ENCODE data around the gene ZCCHC24.

The ZCCHC24 gene

DNA sequence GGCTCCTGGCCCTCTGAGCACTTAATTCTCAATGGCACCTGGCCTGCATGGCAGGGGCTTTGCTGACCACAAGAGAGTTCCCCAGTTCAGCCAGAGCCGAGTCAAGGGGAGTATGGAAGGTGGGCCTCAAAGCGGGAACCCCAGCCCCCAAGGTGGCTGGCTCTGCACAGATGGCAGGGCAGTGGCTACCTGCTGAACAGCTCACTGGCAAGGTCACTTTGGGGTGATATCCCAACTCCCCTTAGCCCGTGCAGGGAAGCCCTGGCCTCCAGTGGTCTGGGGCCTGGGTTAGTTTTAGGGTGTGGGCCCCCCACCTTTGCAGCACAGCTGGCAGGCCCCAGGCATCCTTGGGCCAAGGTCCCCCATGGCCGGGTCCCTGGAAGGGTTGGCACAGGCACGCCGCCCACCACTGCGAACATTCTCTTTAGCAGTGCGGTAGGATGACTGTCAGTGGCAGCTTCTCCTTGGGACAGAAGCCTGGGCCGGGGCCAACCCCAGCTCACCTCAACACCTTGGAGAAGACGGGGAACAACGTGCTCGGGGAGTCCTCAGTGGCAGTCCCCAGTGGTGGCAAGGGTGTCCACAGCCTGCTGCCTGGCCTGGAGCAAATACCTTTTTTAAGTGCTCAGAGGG lies 61.3 kb downstream of the ZCCHC24 start:
- no peak for DNase-seq (ENCODE audit: low read depth)

- DNase-seq (ENCODE audit: low read depth), result no peak
Measured at GRCh38 chr10:79382491-79382941, 62.9 kb downstream of the ZCCHC24 start.

DNA sequence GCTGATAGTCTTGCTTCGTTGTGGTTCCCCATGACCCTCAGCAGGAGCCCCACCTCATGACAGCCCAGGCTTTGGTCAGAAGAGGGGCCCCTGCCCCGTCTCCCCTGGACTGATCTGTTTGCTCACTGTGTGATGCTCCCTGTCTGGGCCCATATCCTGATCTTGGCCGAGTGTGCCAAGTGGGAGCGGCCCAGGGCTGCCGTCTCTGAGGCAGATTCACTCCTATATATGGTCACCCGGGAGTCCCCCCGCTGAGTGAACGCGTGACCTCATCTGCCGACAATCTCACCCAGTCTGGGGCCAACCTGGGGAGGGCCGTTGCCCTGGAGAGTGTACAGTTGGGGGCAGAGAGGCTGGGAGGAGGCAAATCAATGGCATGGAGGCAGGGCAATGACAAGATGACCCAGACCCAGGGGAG lies 63.6 kb downstream of the ZCCHC24 start:
- DNase-seq (ENCODE audit: low read depth), result no peak

DNA sequence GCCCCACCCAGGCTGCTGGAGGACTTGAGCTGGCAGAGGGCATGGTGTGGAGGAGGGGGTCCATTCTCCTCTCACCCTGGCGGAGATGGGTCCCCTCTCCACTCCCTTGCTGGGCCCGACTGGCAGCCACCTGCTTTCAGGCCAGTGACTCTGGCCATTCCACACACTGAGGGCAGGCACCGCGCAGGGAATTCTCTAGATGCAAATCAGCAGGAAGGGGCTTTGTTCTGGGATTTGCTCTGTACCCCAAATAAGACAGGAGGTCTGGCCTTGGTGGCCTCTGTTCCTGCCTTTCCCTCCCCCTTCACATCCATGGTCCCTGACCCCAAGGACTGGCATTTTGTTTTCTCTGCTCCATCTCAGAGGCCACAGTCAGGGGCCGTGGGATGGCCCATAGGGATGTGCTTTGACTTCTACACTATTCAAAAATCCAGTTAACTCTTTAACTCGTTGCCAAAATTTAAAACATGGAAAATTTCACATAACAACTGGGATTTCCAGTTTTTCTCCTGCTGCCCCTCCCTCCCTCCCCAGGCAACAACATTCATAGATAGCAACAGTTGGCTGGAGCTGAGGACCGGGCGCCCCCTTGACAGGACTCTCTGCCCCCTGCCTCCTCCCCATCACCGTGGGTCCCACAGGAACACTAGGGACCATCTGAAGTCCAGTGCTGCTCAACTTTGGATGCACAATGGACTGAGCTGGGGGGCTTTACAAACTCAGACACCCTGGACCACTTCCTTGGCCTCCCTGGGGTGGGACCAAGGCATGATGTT lies 64.3 kb downstream of the ZCCHC24 start:
- no peak for DNase-seq (ENCODE audit: low read depth)

DNA sequence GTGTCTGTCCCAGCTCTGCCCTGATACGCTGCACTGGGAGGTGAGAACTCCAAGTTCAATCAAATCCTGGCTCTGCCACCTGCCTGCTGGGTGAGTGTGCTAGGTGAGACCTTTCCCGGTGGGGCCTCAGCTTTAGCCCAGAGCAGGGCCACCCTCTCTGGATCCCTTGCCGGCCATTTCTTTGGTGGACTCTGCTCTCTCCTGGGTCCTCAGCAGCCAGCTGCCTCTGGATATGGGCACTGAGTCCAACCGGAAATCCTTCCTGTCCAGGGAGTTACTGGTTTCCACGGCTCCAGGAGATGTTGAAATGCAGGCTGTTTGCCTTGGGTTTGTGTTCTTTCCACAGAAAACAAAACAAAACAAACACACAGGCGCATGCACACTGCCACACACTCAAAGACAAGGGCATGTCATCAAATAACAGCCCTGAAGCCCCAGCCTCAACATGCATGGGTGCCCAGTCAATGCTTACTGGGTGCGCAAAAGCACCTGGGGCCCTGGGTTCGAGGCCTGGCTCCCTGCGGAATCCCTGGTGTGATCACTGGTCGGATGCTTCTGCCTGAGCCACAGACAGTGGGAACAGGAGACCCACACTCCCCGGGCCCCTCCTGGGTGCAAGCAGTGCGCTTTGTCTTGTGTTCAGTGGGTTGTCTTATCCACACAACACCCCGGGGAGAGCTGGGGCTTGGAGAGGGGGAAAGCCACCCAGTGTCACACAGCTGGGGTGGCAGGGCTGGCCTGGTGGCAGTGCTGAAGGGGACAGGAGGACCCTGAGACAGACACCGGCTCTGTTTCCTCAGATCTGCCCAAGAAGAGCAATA lies 65.1 kb downstream of the ZCCHC24 start:
- DNase-seq (ENCODE audit: low read depth), result no peak

DNA sequence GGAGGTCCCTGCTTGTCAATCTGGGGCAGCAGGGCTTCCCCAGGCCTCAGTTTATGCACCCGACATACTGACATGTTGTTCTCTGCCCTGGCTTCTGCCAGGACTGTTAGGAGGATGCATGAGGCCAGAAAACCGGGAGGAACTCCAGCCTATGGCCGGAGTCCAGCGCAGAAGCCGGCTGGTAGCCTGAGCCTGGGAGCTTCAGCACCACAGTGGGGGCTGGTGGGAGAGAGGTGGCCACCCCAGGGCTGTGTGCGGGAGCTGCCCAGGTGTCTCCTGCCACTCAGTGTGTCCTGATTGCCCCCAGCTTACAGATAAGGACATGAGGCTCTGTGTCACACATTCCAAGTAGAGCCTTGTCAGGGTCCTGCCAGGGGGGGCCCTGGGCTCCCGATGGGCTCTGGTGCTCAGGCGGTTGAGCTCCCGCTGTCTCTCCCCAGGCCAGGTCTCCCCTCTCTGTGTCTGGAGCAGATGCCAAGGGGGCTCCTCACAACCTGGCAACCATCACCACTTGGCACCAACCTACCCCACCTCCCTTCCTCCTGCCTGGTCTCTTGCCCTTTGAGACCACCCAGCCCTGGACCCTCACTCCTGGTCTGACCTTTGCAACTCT lies 65.8 kb downstream of the ZCCHC24 start:
- DNase-seq (ENCODE audit: low read depth), result no peak

DNA sequence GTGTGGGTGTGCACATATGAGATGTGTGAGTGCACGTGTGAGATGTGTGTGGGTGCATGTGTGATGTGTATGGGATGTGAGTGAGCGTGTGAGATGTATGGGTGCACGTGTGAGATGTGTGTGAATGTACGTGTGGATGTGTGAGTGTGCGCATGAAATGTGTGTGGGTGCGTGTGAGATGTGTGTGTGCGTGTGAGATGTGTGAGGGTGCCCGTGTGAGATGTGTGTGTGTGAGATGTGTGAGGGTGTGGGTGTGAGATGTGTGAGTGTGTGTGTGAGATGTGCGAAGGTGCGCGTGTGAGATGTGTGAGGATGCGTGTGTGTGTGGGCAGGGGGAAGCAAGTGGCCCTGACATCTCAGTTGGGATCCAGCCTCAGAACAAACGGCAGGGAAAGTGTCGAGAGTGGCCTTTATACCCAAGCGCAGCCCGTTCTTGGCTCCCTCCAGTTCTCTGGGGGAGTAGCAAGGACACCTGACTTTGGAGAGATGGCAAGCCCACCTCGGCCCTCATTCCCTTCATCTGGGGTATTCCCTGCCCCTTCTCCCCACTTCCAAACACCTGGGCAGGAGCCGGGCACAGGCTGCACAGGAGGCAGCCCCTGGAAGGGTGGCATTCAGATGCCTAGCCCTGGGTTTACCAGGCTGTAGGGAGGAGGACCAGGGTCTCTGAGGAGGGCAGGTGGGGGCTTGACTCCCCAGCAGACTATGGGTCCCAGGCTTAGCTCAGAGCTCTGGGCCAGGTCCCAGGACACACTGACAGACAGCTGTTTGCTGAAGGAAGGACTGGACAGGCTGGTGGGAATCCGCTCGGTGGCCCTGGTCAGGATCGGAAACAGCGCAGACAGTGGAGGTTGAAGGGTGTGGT lies 66.5 kb downstream of the ZCCHC24 start:
- no peak for DNase-seq (ENCODE audit: low read depth)

DNA sequence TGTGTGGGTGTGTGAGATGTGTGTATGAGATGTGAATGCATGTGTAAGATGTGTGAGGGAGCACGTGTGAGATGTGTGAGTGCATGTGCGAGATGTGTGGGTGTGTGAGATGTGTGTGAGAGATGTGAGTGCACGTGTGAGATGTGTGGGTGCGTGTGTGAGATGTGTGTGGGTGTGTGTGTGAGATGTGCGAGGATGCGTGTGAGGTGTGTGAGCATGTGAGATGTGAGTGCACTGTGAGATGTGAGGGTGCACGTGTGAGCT lies 67.1 kb downstream of the ZCCHC24 start:
- DNase-seq (ENCODE audit: low read depth), result no peak

- DNase-seq (ENCODE audit: low read depth), result no peak
Measured at GRCh38 chr10:79377557-79378382, 67.7 kb downstream of the ZCCHC24 start.

GRCh38 chr10:79376751-79377556 lies 68.5 kb downstream of the ZCCHC24 start:
- no peak for DNase-seq (ENCODE audit: low read depth)

GRCh38 chr10:79376078-79376628 lies 69.3 kb downstream of the ZCCHC24 start:
- no peak for DNase-seq (ENCODE audit: low read depth)

DNA sequence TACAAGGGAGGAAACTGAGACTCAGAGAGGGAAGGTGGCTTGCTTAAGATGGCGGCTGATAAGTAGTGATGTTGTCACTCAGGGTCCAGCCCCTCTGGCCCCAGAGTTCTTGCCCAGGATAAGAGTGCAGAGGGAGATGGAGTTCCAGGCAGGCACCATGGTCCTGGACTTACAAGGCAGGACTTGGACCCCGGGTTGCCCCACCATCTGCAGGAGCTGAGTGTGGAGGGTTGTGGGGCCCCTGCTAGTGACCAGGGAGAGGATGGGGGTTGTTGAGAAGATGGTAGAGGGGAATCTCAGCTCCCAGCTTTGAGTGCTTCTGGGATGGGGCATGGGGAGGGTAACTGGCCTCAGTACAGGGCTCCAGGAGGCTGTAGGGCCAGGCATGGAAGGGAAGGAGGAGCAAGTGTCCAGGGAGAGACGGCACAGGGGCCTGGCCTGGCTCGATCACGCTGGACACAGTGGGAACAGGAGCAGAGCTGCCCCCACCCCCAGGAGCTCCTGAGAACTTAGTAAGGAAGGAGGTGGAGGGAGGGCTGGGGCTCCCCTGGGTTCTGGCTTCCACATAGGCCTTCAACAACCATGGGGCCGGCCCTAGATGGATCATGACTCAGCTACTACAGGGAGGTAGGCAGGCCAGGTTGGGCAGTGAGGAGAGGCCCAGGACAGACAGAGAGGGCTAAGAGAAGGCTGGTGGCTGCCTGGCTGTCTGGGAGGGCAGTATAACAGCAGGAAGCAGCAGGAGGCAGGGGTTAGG lies 69.9 kb downstream of the ZCCHC24 start:
- DNase-seq (ENCODE audit: low read depth), result no peak

DNA sequence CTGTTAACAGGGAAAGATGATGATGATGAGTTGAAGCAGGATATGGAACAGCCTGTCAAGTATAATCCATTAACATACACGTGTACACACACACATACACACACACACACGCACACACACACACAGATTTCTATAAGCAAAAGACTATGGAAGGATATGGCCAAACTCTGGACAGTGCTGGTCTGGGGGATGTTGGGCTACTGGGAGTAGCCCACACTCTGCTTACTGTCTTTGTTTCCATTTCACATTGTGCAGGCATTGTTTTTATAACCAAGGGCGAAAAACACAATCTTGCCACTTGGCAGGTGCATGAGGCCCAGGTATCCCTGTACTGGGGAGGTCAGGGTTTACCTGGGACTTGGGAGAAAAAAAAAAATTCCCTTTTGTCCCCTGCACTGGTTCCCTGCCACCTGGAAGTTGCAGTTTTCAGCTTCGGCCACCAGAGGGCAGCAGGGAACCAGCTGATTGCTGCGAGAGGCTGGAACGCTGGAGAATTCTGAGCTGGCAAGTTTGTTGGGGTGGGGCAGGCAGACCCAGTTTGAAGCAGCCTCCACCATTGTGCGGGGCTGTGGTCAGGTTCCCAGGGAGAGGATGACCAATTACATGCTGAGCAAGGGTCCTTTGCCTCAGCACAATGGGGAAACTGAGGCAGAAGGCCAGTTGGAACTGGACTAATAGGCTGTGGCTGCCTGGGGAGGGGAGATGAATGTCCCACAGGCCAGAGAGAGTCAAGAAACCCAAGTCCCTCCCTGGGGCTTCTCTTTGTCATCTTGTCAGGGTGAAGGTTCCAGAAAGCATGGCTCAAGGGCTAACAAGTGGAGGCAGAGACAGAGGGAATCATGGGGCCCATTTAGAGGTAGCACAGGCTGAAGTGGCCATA lies 70.9 kb downstream of the ZCCHC24 start:
- peak; percentile 61 for DNase-seq (ENCODE audit: low read depth)

DNA sequence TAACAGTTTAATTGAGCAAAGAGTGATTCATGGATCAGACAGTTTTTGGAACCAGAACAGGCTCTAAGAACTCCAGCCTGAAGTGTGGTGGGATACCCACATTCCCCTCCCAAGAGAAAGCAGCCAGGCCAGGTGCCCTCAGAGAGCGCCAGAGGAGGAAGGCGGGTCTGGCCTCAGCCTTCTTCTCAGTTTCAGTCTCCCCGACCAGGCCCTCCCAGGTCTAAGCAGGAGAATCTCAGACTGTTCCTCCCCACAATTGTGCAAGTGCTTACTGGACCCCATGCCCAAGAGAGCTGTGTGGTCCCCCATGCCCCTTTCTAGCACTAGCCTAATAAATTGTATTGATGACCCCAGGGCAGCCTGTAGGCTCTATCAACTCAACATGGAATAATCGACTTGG lies 72.6 kb downstream of the ZCCHC24 start:
- DNase-seq (ENCODE audit: low read depth), result no peak

DNA sequence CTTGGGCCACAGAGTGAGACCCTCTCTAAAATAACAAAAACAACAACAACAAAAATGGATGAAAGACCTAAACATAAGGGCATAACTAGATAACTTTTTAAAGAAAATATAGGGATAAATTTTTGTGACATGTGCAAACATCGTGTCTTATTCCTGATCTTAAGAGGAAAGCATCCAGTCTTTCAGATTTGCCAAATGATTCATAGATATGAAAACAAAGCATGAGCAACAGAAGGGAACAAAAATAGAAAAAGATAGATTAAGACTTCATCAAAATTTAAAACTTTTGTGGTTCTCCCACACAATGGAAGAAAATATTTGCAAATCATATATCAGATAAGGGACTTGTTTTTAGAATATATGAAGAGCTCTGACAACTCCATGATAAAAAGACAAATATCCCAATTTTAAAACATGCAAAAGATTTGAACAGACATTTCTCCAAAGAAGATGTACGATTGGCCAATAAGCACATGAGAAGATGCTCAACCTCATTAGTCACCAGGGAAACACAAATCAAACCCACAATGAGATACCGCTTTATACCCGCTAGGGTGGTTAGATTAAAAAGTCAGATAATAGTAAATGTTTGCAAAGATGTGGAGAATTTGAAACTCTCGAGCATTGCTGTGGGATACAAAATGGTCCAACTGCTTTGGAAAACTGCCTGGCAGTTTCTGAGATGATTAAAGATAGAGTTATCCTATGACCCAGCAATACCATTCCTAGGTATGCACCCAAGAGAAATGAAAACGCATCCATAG lies 77.8 kb downstream of the ZCCHC24 start:
- DNase-seq (ENCODE audit: low read depth), result no peak

- DNase-seq (ENCODE audit: low read depth), result no peak
Measured at GRCh38 chr10:79361726-79362397, 83.6 kb downstream of the ZCCHC24 start.

Measured in stimulated activated CD8-positive, alpha-beta memory T cell treated with anti-CD3 and anti-CD28 coated beads, Interleukin-15, amount 100 ng/mL, for 1 hour (primary cell).